ENCODE results near the gene IL6ST.
"Not testable (repeated sequence)": the region's sequence is repeated elsewhere in the genome, so short reads cannot be mapped to it uniquely, and the experiment has no call there.

Gene IL6ST

GRCh38 chr5:55982957-55983381 lies 11.8 kb downstream of the IL6ST start:
- H3K4me3 ChIP-seq (ENCODE audit: low read depth, low read length), result no peak overlapping the region
- 0 out of 2 replicates have a peak, but pooled peaks have one; percentile 10 for TF ChIP-seq CTCF (IDR thresholded peaks at IDR 0.05; ENCODE audit: low read depth, low read length)

GRCh38 chr5:55973296-55973695 lies 21.5 kb downstream of the IL6ST start:
- no peak overlapping the region for H3K4me3 ChIP-seq (ENCODE audit: low read depth, low read length)
- TF ChIP-seq CTCF (IDR thresholded peaks at IDR 0.05; ENCODE audit: low read depth, low read length), result no peak

- no peak for TF ChIP-seq CTCF (IDR thresholded peaks at IDR 0.05; ENCODE audit: low read depth, low read length)
Measured at GRCh38 chr5:55969956-55970355, 24.8 kb downstream of the IL6ST start.

GRCh38 chr5:55966284-55966683 lies 28.5 kb downstream of the IL6ST start:
- TF ChIP-seq CTCF (IDR thresholded peaks at IDR 0.05; ENCODE audit: low read depth, low read length), result no peak
- no peak overlapping the region for H3K4me3 ChIP-seq (ENCODE audit: low read depth, low read length)

More at GRCh38 chr5:55969956-55970355, 24.8 kb downstream of the IL6ST start:
- no peak overlapping the region for H3K4me3 ChIP-seq (ENCODE audit: low read depth, low read length)

- TF ChIP-seq CTCF (IDR thresholded peaks at IDR 0.05; ENCODE audit: low read depth, low read length), result no peak
- no peak overlapping the region for H3K4me3 ChIP-seq (ENCODE audit: low read depth, low read length)
Measured at GRCh38 chr5:55965525-55965924, 29.2 kb downstream of the IL6ST start.

- TF ChIP-seq CTCF (IDR thresholded peaks at IDR 0.05; ENCODE audit: low read depth, low read length), result no peak
- H3K4me3 ChIP-seq (ENCODE audit: low read depth, low read length), result no peak overlapping the region
Measured at GRCh38 chr5:55960779-55961178, 34.0 kb downstream of the IL6ST start.

GRCh38 chr5:55959208-55959607 lies 35.6 kb downstream of the IL6ST start:
- TF ChIP-seq CTCF (IDR thresholded peaks at IDR 0.05; ENCODE audit: low read depth, low read length), result no peak
- no peak overlapping the region for H3K4me3 ChIP-seq (ENCODE audit: low read depth, low read length)

GRCh38 chr5:55941154-55941553 lies 53.6 kb downstream of the IL6ST start:
- H3K4me3 ChIP-seq (ENCODE audit: low read depth, low read length), result not testable (repeated sequence)

GRCh38 chr5:55937598-55937997 lies 57.2 kb downstream of the IL6ST start:
- H3K4me3 ChIP-seq (ENCODE audit: low read depth, low read length), result not testable (repeated sequence)
